GM18502 (cell line): ENCODE results near the gene NDUFAF8.

Experiments used
- ATAC-seq: cut with Tn5 transposase; IDR thresholded peaks from one replicate; pipeline ENCODE4 v1.9.1; 2021; ENCODE audit warnings: mild to moderate bottlenecking; ENCODE audit not compliant: unreplicated experiment, poor library complexity

The NDUFAF8 gene

GRCh38 chr17:81250286-81251093 lies 11.4 kb downstream of the NDUFAF8 start:
- no peak for ATAC-seq

- no peak for ATAC-seq
These were observed 12.1 kb downstream of the NDUFAF8 start for GRCh38 chr17:81251094-81251708.

- no peak for ATAC-seq
These were observed 12.7 kb downstream of the NDUFAF8 start for GRCh38 chr17:81251709-81252301.

- no peak for ATAC-seq
These were observed 13.3 kb downstream of the NDUFAF8 start for GRCh38 chr17:81252326-81252986.

GRCh38 chr17:81252987-81253329 lies 13.8 kb downstream of the NDUFAF8 start:
- no peak for ATAC-seq

- ATAC-seq, result no peak
These were observed 14.4 kb downstream of the NDUFAF8 start for GRCh38 chr17:81253358-81254131.

- no peak for ATAC-seq
These were observed 16.0 kb downstream of the NDUFAF8 start for GRCh38 chr17:81254955-81255717.

- ATAC-seq, result no peak
These were observed 17.5 kb downstream of the NDUFAF8 start for GRCh38 chr17:81256616-81257015.

GRCh38 chr17:81257533-81257932 lies 18.4 kb downstream of the NDUFAF8 start:
- ATAC-seq, result no peak

- no peak for ATAC-seq
These were observed 19.2 kb downstream of the NDUFAF8 start for GRCh38 chr17:81258292-81258691.

- ATAC-seq, result no peak
These were observed 20.0 kb downstream of the NDUFAF8 start for GRCh38 chr17:81259058-81259605.

GRCh38 chr17:81260171-81260570 lies 21.1 kb downstream of the NDUFAF8 start:
- no peak for ATAC-seq

- ATAC-seq, result no peak
These were observed 21.5 kb downstream of the NDUFAF8 start for GRCh38 chr17:81260641-81261040.

GRCh38 chr17:81261096-81261495 lies 22.0 kb downstream of the NDUFAF8 start:
- ATAC-seq, result no peak

GRCh38 chr17:81261582-81262336 lies 22.6 kb downstream of the NDUFAF8 start:
- ATAC-seq, result no peak

- no peak for ATAC-seq
These were observed 24.5 kb downstream of the NDUFAF8 start for GRCh38 chr17:81263371-81264181.

- ATAC-seq, result no peak
These were observed 25.5 kb downstream of the NDUFAF8 start for GRCh38 chr17:81264640-81265039.

GRCh38 chr17:81265576-81265975 lies 26.5 kb downstream of the NDUFAF8 start:
- ATAC-seq, result no peak
